ENCODE data around the gene ST6GAL1.
"Not testable (repeated sequence)": the region's sequence is repeated elsewhere in the genome, so short reads cannot be mapped to it uniquely, and the experiment has no call there.

Gene ST6GAL1

DNA sequence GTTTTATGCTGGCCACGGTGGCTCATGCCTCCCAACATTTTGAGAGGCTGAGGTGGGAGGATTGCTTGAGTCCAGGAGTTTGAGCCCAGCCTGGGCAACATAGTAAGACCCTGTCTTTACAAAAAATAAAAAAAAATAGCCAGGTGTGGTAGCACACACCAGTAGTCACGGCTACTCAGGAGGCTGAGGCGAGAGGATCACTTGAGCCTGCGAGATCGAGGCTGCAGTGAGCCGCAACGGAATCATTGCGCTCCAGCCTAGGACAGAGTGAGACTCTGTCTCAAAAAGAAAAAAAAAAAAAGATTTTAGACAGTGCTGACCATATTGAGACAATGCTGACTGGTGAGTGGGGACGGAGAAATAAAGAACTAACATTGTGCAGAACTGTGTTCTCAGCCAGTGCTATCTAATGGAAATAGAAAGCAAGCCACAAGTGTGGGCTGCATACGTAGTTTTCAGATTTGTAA is 67.2 kb downstream of the ST6GAL1 start:
- DNase-seq = no peak

DNA sequence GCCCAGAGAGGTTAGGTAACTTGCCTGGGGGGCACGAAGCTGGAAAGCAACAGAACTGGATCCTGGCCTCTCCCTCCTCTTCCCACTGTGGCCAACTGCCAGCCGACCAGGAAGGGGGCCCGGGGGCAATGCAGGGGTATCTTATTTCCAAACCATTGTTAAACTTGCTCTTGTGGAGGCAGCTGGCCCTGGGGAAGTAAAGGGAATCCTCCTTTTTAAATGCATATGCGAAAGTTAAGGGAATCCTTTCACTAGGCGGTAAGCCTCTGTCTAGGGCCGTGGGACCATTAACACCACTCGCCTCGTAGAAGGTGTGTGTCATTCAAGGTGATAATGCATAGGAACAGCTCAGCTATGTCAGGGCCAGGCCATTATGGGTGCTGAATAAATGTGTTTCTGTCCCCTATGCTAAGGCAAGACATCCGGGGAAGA is 68.6 kb downstream of the ST6GAL1 start:
- DNase-seq = no peak

DNA sequence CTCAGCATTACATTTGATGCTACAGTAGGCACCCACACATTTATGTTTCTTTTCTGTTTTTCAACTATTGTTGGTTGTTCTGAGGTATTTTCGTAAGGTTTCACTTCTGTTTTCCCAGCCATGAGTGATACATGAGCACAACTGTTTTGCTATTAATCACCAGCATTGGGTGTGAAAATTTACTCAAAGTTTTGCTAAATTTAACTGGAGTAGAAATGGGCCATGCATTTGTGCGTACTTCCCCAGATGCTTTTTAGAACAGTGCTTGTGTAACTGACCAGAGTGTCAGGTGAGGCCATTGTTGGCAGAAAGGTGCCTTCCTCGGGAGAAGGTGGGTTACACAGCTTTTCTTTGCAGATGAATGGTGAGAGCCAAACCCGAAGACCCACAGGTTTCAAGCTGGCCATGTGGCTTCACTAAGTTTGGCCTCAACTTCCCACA is 70.4 kb downstream of the ST6GAL1 start:
- no peak for DNase-seq

DNA sequence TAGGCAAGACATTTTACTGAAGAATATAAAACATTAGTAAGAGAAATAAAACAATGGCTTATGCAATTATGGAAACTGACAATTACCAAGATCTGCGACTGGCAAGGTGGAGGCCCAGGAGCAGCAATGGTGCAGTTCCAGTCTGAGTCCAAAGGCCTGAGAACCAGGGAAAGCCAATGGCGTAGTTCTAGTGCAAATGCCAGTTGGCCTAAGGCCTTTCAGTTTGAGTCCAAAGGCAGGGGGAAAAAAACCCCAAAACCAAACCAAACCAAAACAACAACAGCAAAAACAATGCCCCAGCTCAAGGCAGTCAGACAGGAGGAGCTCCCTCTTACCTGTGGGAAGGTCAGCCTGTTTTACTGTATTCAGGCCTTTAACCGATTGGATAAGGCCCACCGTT is 72.6 kb downstream of the ST6GAL1 start:
- no peak for DNase-seq

DNA sequence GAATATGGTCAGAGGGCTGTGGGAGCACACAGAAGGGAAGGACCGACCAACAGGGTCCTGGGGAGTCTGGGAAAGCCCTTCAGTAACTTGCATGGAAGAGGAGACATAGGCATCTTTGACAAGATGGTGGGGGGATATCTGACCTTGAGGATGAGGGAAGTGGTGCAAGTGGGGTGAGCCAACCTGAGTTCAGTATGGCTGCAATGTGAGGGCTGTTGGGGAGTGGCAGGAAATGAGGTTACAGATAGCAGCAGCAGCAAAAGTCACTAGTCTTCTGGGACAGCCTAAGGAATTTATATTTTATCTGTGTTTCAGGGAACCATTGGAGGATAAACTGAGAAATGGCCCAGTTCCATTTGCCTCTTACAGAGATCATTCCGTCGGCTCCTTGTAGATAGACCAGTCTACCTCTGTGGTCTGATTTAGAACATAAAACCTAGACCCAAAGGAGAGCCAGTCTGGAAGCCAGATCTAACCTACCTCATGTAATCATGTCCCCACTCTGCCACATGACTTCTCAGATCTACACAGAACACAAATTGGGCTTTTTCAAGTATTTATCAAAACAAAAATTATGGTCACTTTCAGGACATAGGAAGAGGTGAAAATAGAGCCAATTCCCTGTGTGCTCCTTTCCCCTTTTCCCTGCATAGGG is 75.6 kb downstream of the ST6GAL1 start:
- no peak for DNase-seq

DNA sequence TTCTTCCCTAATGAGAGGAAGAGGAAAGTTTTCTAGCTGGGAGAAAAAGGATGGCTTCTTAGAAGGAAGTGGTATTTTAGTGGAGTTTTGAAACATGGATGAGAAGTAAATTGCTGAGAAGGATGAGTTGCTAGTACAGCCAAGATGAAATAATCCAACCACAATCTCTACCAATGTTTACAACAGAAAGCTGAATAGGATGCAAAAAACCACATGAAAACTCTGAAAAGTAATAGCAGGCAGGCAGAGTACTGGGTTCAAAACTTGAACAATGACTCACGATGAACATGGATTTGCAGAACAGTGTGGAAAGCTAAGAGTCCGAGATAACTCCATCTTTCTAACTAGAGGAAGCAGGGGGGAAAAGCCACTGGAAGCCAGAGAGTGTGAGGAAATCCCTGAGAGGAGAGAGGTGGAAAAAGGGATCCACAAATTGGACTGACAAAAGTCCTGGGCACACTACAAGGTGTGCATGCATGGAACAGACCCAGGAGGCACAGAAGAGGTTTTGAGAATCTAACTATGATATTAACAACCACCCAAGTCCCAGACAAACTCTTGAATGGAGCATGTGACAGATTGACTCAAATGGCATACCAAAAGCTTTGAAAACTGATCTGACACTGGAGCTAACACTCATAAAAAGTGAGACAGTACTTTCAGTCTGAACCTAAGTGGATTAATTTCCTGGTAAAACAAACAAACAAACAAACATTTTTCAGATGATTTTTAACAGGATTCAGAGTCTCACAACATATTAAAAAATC is 76.7 kb downstream of the ST6GAL1 start:
- no peak for DNase-seq

DNA sequence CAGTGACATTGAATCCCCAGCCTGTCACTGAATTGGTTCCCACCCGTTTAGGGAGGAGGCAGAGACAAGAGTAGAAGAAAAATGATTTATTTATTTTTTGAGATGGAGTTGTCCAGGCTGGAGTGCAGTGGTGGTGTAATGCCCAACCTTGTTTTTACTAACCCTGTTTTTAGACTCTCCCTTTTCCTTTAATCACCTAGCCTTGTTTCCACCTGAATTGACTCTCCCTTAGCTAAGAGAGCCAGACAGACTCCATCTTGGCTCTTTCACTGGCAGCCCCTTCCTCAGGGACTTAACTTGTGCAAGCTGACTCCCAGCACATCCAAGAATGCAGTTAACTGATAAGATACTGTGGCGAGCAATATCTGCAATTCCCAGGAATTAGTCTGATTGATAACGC is 80.1 kb downstream of the ST6GAL1 start:
- not testable (repeated sequence) for DNase-seq

DNA sequence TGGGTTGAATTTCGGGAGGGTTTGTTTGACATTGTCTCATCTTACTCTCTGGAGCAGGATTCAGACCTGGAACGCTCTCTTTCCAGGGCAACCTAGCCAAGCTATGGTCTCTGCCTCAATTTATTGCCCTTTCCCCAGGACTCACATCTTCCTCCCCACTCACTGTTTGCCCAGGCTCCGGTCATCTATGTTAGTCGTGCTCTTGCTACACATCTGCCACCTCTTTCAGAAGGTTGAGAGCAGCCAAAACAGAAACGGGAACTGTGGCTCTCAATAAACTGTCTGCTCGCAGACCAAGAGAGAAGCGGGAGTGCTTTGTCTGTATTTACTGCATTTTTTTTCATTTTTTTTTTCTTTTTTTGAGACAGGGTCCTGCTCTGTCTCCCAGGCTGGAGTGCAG is 81.6 kb downstream of the ST6GAL1 start:
- no peak for DNase-seq

DNA sequence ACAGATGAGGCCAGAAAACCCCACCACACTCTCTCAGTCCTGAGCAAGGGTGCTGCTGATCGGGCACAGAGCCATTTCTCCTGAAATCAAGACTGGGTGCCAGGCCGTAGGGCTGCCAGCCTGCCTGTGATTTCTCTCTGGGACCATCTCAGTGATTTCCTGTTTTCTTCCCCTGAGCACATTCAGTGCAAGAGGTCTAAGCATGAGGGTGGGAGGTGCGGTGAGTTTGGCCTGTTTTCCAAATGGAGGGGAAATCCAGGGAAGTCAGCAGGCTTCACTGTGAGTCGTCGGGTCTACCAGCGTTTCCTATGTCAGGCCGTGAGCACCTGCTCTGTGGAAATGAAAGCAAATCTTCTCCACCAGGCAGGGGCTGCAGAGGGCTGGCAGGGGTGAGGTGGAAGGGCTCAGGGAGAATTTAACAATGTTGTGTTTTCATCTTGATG is 82.3 kb downstream of the ST6GAL1 start:
- DNase-seq = peak; percentile 54

DNA sequence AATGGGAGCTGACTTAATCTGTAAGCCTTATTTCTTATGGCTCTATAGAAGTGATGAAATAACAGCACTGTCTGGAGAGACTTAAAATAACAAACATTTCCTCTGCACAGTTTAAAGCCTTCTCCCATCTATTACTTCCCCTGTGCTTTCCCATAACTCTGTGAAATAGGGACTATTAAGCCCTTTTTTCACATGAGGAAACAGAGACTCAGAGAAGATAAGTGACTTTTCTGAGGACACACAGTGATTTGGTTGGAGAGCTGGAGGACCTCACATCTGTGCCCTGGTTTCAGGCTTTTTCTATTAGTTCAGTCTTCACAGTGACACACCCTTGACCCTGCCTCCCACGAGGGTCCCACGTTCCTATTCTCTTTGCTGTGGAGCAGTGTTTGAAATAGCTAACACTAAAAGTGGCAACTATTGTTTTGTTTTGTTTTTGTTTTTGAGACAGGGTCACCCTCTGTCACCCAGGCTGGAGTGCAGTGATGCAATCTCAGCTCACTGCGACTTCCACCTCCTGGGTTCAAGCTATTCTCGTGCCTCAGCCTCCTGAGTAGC is 82.9 kb downstream of the ST6GAL1 start:
- no peak for DNase-seq

DNA sequence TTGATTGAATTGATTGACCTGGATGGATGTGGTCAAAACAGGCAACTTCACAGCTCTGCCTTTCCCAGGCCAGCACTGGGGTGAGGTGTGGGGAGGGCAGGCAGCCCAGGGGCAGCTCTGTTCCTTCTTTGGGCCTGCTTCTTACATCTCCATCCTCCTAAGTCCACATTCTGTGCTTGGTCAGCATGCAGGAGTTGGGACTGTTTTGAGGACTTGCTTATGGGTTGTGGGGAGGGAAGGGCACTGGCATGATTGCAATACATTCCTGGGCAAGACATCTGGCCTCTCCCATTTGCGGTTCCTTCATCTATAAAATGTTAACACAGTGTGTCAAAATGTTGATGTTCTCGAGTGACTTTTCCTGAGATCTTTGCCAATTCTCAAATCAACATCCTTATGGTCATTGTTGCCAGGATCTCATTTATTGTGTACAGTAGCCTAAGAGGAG is 84.1 kb downstream of the ST6GAL1 start:
- DNase-seq = no peak

DNA sequence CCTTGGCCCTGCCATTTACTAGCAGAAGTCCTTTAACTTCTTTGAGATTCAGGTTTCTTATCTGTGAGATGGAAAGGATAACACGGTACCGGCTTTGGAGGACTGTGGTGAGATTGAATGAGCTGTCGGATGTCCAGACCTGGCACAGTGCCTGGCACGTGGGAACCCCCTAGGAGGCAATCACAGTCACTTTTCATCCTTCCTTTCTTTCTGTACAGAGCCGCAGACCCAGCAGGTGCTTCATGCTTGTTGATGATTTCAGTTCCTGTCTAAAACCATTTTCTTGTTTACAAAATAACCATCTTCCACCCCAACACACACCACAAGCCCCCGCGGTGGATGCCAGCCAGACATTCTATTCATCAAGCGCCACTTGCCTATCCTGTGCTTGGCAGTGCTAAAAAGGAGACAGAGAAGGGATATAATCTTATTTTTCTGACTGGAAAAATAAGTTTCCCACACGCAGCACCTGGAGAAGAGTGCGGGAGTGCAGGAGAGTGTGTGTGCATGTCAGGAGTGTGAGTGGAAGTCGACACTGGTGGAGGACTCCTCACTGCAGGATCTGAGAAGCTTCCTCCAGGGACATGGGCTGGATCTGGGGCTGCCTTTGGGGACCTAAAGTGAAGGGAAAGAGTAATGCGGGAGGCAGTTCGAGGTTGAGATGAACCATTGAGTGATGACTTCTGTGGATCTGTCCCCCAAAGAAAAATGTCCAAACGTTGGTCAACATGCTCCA is 85.7 kb downstream of the ST6GAL1 start:
- DNase-seq = no peak

DNA sequence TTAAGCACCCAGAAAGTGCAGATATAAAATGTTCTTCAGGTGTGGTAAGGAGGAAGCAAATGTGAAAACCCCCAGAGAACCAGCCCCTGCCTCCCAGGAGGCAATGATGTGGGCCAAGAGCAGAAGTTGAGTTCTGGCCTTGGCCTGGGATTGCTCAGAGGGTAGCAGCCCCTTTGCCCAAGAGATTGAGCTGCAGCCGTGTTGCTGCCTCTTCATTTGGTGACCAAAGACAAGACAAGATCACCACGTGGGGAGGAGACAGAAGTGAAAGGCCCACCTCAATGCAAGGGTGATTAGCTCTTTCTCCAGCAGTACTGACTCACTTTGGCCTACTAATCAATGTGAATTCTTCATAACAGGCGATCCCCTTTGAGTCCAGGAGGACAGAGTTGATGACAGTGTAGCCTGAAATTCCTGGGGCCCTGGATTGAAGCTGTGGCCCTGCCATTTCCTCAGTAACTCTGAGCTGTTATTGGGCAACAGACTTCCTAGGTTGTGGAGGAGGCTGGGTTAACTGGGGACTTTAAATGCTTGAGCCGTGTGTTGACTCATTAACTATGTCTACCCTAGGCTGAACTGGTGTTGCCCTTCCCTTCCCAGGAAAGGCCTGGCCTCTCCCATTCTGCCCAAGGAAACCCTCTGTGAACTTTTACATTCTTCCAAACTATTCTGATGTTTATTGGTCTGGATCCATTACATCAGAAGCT is 86.5 kb downstream of the ST6GAL1 start:
- no peak for DNase-seq

DNA sequence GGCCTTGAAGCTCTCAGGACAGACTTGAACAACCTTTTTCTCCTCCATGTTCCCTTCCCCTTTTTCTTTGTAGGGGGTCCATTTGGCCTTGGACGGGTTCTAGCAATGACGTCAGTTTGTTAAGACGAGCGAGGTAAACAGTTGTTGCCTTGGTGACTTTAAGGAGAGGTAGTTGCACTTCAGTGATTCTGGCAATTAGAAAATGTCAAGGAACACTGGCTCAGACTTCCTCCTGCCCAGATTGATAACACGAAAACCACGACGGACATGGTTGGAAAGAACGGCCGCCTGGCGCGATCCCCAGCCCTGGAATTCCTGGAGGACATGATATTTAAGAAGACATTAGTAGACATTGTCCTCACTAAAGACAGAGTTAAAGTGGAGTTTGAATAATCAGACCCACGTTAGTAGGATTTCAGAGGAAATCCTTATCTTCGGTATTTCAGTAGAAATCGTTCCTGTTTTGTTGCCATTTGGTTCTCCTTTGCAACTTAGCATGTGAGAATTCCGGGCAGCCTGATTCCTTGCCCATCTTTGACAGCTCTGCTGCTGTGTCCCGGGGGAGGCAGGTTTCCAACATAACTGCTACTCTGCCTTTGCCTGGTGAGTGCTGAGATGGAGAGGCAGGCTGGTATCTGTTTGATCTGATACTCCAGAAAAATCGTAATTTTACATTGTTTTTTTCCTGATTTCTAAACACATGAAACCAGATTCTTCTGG is 87.3 kb downstream of the ST6GAL1 start:
- DNase-seq = no peak

DNA sequence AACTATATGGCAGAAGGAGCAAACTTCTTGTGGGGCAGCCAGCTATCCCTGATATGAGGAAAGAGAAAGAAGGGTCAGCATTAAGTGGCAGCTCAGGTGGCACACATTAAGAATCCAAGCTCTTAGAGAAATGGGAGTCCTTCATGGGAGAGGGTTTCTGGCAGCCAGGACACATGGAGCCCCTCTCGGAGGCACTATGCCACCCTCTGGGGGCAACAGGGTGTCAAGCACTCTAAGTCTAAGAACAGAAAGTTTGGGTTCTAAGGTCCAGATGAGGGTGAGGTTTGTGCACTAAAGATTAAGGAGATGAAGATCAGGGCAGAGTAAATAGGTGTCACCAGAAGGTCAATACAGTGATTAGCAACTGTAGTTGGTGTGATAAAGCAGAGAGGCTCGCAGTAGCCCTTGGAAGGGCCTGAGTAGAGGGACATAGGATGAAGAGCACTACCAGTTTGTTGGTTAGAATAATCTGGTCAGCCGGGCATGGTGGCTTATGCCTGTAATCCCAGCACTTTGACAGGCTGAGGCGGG is 89.3 kb downstream of the ST6GAL1 start:
- DNase-seq = no peak

DNA sequence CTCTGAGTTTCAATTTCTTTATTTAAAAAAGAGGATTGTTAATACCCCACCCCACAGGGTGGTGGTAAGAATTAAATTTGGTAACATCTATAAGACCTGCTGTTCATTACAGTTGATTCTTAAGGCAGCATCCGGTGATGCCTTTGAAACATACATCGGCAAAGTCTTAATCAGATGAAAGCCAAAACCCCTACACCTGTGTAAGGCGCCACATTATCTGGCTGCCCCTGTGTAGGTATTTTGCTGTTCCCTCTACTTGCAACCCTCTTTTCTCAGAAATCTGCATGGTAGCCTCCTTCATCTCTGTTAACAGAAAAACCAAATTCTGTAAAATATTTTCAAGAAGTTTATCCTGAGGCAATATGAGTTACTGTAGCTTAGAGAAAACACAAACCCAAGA is 90.0 kb downstream of the ST6GAL1 start:
- no peak for DNase-seq

DNA sequence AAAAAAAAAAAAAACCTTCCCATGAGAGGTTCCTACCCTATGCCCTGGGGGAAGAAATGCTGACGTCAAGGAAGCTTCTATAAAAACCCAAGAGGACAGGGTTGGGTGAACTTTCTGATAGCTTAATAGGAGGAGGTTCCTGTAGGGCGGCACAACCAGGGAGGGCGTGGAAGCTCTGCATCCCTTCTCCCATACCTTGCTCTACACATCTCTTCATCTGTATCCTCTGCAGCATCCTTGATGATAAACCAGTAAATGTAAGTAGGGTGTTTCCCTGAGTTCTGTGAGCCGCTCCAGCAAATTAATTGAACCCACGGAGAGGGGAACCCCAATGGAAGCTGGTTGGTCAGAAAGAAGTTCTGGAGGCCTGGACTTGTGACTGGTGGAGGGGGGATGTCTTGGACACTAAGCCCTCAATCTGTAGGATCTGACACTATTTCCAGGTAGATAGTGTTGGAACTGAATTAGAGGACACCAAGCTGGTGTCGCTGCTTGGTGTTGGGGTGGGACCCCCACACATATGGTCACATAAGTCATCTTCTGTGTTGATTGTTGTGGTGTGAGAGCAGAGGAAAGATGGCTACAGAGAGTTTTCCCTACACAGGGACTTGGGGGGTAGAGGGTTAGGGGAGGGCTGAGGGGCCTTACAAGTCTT is 91.5 kb downstream of the ST6GAL1 start:
- no peak for DNase-seq

DNA sequence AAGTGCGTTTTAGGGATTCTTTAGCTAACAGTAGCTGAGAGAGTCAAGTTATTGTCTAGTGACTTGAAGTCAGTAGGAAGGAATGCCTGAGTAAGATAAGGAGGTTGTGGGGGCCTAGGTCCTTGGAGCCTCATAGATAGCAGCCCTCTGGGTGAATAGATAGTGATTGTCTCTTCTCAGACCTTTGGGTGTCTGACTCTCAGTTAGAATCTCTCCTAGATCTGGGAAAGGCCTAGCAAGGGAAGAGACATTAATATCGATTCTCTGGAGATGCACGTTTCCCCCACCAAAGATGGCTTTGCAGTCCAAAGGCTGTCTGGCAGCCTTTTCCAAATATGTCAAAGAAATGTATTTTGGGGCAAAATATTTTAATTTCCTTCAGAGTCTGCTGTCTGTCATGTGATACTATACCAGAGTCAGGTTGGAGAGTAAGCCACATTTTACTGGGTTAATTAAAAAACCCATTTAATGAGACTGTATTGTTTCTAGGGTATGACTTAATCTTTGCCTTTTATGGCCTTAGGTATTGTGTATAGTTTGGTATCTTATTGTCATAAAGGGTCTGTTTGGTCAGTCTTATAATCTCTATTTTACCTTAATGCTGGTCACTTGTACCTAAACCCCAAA is 92.2 kb downstream of the ST6GAL1 start:
- no peak for DNase-seq

DNA sequence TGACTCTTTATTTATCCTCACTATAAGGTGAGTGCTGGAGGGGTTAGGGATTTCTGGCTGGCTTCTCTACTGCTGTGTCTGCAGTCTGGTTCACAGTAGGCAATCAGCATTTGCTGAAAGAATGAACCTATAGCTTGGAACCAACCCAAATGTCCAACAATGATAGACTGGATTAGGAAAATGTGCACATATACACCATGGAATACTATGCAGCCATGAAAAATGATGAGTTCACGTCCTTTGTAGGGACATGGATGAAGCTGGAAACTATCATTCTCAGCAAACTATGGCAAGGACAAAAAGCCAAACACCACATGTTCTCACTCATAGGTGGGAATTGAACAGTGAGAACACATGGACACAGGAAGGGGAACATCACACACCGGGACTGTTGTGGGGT is 93.0 kb downstream of the ST6GAL1 start:
- not testable (repeated sequence) for DNase-seq

DNA sequence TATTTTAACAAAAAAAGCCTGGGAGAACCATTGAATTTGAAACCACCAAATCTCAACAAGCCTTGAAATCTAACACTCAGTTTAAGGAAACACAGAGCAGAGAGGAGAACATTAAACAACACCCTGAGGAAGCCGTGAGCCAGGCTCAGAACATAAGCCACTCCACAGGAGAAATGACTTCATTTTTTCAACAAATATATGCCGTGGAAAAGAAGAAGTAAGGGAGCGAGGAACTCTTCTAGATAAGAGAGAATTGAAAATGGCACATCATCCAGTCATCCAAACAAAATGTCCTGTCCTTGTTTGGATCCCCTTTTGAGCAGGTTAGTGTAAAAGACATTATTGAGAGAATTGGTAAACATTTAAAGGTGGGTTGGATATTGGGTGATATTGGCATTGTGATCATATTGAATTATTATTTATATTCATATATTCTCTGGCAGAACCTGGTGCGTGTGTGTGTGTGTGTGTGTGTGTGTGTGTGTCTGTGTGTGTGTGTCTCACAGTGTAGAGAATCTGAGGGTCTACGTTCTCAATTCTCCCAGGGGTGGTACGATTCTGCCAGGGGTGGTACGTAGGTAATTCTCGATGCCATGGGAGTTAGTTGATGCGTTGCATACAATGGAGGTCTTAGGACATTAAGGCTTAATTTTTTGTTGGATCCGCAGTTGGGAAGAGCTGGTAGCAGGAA is 94.4 kb downstream of the ST6GAL1 start:
- no peak for DNase-seq

Data from activated CD8-positive, alpha-beta memory T cell treated with anti-CD3 and anti-CD28 coated beads, Interleukin-2, amount 50 U/mL, for 4 hours (primary cell).